Esophagus squamous epithelium (tissue), 5 donors: ENCODE results near the gene EHD4. TPM values are rescaled to one million over a fixed set of nuclear protein-coding genes. Genes with fewer than 3 reads are reported as not detected.
A peak's percentile ranks its signal among the peaks of the same experiment; 100 is the strongest.

Experiments
- DNase-seq: peaks from one replicate; lab custom pipeline; 2025; lab: John Stamatoyannopoulos, UW
- H3K27ac ChIP-seq, 4 donors: fragments of 200-600 bp; sonication (generic); one replicate each; pipeline ENCODE4 v1.5.1; 2016 to 2019; ENCODE audit warnings: mild to moderate bottlenecking in 1 of 4
- H3K27me3 ChIP-seq, 4 donors: fragments of 200-600 bp; sonication (generic); 1 replicate in 3 of 4; 2 replicates in 1 of 4; pipeline versions ENCODE4 v1.5.1 to v1.6.0; 2017 to 2021; ENCODE audit warnings: antibody characterized with exemption in 1 of 4
- H3K36me3 ChIP-seq, 3 donors: fragments of 200-600 bp; sonication (generic); one replicate each; pipeline ENCODE4 v1.5.1; 2016 to 2019
- H3K4me1 ChIP-seq, 3 donors: fragments of 200-600 bp; sonication (generic); one replicate each; pipeline ENCODE4 v1.5.1; 2017 to 2019
- H3K4me3 ChIP-seq, 4 donors: fragments of 200-600 bp; sonication (generic); 1 replicate in 3 of 4; 2 replicates in 1 of 4; pipeline ENCODE4 v1.5.1; 2016 to 2019; ENCODE audit warnings: mild to moderate bottlenecking in 2 of 4, moderate library complexity in 1 of 4
- H3K9me3 ChIP-seq, 3 donors: fragments of 200-600 bp; sonication (generic); one replicate each; pipeline ENCODE4 v1.5.1; 2016 to 2019
- CTCF ChIP-seq, 6 experiments: fragments of 450-650 bp in 4 of 6; fragments of 200-600 bp in 2 of 6; sonication (generic) in 2 of 6; IDR thresholded peaks; one replicate each; pipeline ENCODE4 v1.5.1; 2016 to 2019; ENCODE audit warnings: antibody characterized with exemption in 6 of 6, mild to moderate bottlenecking in 4 of 6, moderate library complexity in 4 of 6
- POLR2A ChIP-seq, 4 donors: fragments of 450-650 bp; IDR thresholded peaks; one replicate each; pipeline ENCODE4 v1.6.1; 2017; ENCODE audit warnings: antibody characterized with exemption in 4 of 4, mild to moderate bottlenecking in 4 of 4, moderate library complexity in 3 of 4
- WGBS, 2 donors: methylation state at CpG; one replicate each; pipeline ENCODE4 v1.1.5; 2018; 5-methylcytosine and 5-hydroxymethylcytosine counted together
- intact Hi-C: fragments of 100-400 bp; cut with DNase I; formaldehyde crosslinking; loops from one replicate; pipeline ENCODE4 v1.15.0; 2022
- total RNA-seq, 4 donors: library from RNA; depleted of rRNA; stranded (reverse); fragments of >200 nt; gene quantifications; one replicate each; pipeline ENCODE4 v1.1.0, GENCODE V29; 2016
- donor health status: DM: yes; HTN: yes; CAD: no.

The EHD4 gene
- total RNA-seq, 4 donors from 2014 or later: 25.4 to 45.3 (median 27.8) TPM

DNA sequence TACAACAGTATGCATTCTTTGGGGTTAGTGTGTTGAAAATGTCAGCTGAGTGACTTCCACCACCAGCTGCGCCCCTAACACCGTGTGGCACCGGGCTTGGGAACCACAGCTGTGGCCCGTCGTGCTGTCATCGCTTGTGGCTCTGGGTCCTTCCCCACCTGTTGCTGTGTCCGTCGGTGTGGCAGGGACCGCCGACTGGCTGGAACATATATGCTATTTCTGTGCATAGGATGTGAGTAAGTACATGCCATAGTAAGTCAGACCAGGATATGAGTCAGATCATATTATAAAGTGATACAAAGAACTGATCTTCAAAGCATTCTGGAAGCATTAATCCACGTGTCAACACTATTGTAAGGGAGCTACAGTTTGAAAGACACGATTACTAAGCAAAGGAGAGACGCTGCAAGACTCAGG is 31.9 kb downstream of the EHD4 start:
- no peak for DNase-seq

DNA sequence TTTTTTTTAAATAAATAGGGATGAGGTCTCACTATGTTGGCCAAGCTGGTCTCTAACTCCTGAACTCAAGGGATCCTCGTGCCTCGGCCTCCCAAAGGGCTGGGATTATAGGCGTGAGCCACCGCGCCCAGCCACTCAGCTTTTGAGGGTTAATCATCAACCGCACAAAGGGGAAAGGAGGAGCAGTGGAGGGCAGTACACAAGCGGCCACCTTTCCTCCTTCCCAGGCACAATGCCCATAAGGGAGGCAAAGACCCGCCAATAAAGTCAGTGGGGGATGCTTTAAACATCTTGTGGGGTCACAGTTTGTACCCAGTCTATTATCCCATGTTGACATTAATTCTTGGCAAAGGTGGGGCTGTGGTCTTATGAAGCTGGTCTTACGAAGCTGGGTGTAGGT is 32.4 kb downstream of the EHD4 start:
- Histone ChIP-seq H3K27me3 (no peaks in the 10 kb centered on the region), H3K4me3 (no peak overlapping the region), H3K27ac (peak overlapping the region; percentile 75 to 87 (median 78)), H3K9me3 (no peaks in the 10 kb centered on the region), H3K36me3 (peaks cover 0 to 20% (median 0%) of the 10 kb centered on the region in 3 donors), H3K4me1 (peaks cover 14 to 100% (median 53%) of the 10 kb centered on the region in 3 donors)
- 49 to 64% methylated on average over 8 to 9 of the region's 9 CpGs for WGBS, 2 donors
- no peak for DNase-seq
- TF ChIP-seq CTCF (IDR thresholded peaks at IDR 0.05) (no peak), POLR2A (IDR thresholded peaks at IDR 0.05) (no peak)
- intact Hi-C loops: no loop called here

More for the DNA sequence above, 31.9 kb downstream of the EHD4 start:
- Histone ChIP-seq H3K27me3 (no peaks in the 10 kb centered on the region), H3K9me3 (no peaks in the 10 kb centered on the region), H3K4me3 (no peak overlapping the region), H3K36me3 (peaks cover 0 to 23% (median 0%) of the 10 kb centered on the region in 3 donors), H3K27ac (peak overlapping the region; percentile 75 to 87 (median 78)), H3K4me1 (peaks cover 9 to 100% (median 48%) of the 10 kb centered on the region in 3 donors)
- TF ChIP-seq POLR2A (IDR thresholded peaks at IDR 0.05): no peak
- TF ChIP-seq CTCF (IDR thresholded peaks at IDR 0.05): no peak
- WGBS, 2 donors: 30 to 52% methylated on average over 3 to 11 of the region's 13 CpGs
- intact Hi-C loops: no loop called here

DNA sequence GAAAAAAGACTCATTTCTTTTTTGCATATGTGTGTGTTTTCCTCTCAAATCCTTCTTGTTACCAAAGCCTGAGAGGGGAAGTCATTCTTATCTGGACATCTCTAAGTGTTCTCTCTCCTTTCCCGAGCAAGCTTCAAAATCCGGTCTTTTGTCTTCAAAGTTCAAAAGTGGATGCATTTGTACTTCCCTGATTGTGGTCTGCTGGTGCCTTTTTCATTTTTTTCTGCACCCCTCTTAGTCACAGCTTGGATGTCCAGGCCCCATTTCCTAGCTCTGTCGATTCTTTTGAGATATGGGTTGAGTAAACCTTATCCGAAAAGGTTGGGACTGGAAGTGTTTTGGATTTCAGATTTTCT is 34.8 kb downstream of the EHD4 start:
- TF ChIP-seq POLR2A (IDR thresholded peaks at IDR 0.05) (no peak), CTCF (IDR thresholded peaks at IDR 0.05) (no peak)
- peaks cover 0 to 11% (median 0%) of the 10 kb centered on the region in 3 donors for H3K36me3 ChIP-seq
- H3K27ac ChIP-seq: peak overlapping the region; percentile 85 to 90 (median 88)
- WGBS, 2 donors: 71% methylated on average over 4 of the region's 4 CpGs
- no peak for DNase-seq
- intact Hi-C loops: no loop called here
- no peaks in the 10 kb centered on the region for H3K27me3 ChIP-seq
- H3K4me3 ChIP-seq: no peak overlapping the region
- H3K9me3 ChIP-seq: no peaks in the 10 kb centered on the region
- peaks cover 34 to 100% (median 64%) of the 10 kb centered on the region in 3 donors for H3K4me1 ChIP-seq

- Histone ChIP-seq H3K4me3 (no peak overlapping the region), H3K27me3 (no peaks in the 10 kb centered on the region), H3K9me3 (no peaks in the 10 kb centered on the region), H3K4me1 (peaks cover 38 to 100% (median 61%) of the 10 kb centered on the region in 3 donors), H3K27ac (peak overlapping the region; percentile 85 to 90 (median 88)), H3K36me3 (peaks cover 0 to 7% (median 0%) of the 10 kb centered on the region in 3 donors)
- TF ChIP-seq POLR2A (IDR thresholded peaks at IDR 0.05) (no peak), CTCF (IDR thresholded peaks at IDR 0.05) (no peak)
- WGBS, 2 donors: 47 to 49% methylated on average over 18 to 19 of the region's 19 CpGs
- no peak for DNase-seq
- intact Hi-C loops: no loop called here
Measured at GRCh38 chr15:41936649-41937567, 35.4 kb downstream of the EHD4 start.

DNA sequence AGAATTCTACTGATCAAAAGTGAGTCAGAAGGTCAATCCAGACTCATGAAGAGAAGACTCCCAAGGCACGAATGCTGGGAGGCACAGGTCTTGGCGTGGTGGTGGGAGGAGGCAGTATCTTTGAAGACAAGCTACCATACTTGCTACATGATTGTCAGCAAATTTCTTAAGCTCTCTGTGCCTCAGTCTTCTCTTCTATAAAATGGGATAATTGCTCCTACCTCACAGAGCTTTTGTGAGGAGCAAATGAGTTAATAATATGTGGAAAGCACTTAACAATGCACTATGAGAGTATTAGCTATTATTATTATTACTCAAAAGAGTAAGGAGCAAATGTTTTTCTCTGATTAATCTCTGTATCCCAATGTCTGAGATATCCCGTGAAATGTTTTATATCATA is 36.2 kb downstream of the EHD4 start:
- Histone ChIP-seq H3K4me1 (peaks cover 39 to 99% (median 58%) of the 10 kb centered on the region in 3 donors), H3K27me3 (no peaks in the 10 kb centered on the region), H3K36me3 (no peaks in the 10 kb centered on the region), H3K27ac (peak overlapping the region; percentile 85 to 90 (median 88)), H3K9me3 (no peaks in the 10 kb centered on the region), H3K4me3 (no peak overlapping the region)
- no peak for DNase-seq
- no peak for TF ChIP-seq CTCF (IDR thresholded peaks at IDR 0.05)
- TF ChIP-seq POLR2A (IDR thresholded peaks at IDR 0.05): no peak
- WGBS, 2 donors: 82 to 89% methylated on average over 3 of the region's 3 CpGs
- intact Hi-C loops: no loop called here
